Stimulated activated CD4-positive, alpha-beta T cell treated with anti-CD3 and anti-CD28 coated beads, Interleukin-2, amount 100 ng/mL, for 4 hours (primary cell): Measurements from ENCODE around the gene LLGL1.

Experiments used
- DNase-seq: peaks from one replicate; pipeline ENCODE4 v3.0.0-alpha.2; 2020; ENCODE audit warnings: low read depth

Gene LLGL1

DNA sequence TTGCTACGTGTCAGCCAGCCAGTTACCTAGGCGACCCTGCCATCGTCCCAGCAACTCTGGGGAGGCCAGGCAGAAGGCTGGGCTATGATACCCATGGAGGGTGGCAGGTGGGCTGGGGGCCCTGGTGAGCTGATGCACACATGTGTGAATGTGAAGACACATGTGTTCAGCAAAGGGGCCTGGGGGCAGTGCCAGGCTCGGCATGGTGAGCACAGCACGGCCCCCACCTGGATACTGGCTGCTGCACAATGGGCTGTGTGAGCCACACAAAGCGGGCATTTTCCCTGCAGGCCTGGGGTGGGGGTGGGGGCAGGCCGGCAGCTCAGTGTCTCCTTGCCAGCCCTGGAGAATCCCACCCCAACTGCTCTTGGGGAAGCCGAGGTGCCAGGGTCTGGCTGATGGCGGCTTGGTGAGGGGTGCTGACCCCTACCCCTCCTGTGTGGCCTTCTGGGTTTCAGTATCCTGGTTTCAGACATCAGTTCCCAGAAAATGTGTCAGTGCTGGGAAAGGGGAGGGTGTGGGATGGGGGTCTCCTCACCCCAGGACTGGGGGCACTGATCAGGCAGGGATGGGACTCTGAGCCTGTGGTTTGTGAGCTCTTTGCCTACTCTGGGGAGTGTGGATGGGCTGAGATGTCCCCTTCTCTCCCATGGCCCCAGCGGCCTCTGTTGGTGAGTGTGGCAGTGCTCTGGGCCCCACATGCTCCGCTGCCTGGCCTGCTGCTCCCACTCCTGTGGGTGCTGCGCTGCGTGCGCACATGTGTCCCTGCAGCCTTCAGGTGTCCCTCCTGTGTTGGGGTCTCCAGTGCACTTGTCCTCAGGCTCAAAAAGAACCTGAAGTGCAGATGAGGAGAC lies 5.1 kb downstream of the LLGL1 start:
- no peak for DNase-seq

DNA sequence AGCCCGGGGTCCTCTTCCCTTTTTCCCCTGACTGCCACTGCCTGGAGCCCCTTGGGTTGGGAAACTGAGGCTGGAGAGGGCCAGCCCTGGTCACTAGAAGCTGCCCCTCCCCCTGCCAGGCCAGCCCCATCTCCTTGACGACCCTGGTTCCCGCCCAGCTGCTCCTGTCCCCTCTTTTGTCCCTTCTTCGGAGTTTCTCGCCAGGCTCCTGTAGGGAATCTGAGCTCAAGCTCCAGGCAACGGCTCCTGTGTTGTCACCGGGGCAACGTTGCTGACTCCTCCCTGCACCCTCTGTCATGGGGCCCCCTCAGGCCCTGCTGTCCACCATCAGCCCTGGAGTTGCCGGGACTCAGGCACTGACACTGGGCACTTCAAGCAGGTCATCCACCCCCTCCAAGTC lies 5.7 kb downstream of the LLGL1 start:
- no peak for DNase-seq

DNA sequence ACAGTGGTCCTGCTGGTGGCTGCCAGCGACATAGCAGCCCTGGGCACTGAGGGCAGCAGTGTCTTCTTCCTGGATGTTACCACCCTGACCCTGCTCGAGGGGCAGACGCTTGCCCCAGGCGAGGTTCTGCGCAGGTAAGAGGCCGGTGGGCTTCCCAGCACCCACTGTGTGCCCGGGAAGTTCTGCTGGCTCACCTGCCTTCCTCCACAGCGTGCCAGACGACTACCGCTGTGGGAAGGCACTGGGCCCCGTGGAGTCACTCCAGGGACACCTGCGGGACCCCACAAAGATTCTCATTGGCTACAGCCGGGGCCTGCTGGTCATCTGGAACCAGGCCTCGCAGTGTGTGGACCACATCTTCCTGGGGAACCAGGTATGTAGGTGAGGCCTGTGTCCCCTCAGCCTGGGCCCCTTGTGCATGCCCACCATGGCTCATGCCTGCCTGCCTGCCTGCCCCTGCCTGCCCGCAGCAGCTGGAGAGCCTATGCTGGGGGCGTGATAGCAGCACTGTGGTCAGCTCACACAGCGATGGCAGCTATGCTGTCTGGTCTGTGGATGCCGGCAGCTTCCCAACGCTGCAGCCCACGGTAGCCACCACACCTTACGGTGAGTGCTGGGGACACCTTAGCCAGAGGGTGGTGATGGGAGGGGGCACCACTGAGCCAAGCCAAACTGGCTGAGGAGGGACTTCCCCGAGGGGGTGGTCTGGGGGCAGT lies 8.5 kb downstream of the LLGL1 start:
- DNase-seq, result no peak

DNA sequence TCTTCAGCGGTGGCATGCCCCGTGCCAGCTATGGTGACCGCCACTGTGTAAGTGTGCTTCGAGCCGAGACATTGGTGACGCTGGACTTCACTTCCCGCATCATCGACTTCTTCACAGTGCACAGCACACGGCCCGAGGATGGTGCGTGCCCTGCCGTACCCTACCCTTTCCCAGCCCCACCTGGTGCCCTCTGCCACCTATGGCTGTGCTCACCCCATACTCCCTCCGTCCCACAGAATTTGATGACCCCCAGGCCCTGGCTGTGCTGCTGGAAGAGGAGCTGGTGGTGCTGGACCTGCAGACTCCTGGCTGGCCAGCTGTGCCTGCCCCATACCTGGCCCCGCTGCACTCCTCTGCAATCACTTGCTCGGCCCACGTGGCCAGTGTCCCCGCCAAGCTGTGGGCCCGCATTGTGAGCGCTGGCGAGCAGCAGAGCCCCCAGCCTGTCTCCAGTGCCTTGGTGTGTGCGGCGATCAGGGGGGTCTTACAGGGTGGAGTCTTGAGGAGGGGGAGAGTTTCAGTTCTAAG lies 9.5 kb downstream of the LLGL1 start:
- no peak for DNase-seq

DNA sequence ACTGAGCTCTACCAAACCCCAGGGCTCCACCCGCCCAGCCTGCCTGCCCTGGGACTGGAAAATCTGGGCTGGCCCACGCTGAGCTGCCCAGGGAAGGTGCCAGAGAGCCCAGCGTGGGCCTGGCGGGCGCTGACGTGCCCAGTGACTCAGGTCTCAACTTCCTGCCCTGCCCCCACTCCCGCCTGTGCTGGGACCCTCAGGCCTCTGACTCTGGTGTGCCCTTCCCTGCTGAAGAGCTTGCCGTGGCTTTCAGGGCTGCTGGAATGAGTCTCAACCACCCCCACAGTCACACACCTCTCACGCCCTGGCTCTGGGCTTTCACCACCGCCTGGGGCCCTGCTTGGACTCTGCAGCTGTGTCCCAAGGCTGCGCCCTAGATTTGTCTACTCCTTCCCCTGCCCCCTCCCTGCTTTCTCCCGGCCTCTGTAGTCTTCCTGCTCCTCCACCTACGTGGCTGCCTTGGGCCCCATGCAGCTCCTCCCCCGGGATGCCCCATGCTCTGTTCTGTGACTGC lies 10.4 kb downstream of the LLGL1 start:
- no peak for DNase-seq

DNA sequence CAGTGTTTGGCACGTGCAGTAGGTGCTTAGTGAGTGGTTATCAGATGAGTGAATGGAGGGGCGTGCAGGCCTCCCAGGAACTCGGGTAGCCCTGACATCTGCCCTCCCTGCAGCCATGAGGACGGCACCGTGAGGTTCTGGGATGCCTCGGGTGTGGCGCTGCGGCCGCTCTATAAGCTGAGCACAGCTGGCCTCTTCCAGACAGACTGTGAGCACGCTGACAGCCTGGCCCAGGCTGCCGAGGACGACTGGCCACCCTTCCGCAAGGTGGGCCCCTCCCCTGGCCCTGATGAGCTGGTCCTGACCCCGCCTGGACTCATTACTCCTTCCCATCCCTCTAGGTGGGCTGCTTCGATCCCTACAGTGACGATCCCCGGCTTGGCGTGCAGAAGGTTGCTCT lies 11.1 kb downstream of the LLGL1 start:
- DNase-seq, result no peak

DNA sequence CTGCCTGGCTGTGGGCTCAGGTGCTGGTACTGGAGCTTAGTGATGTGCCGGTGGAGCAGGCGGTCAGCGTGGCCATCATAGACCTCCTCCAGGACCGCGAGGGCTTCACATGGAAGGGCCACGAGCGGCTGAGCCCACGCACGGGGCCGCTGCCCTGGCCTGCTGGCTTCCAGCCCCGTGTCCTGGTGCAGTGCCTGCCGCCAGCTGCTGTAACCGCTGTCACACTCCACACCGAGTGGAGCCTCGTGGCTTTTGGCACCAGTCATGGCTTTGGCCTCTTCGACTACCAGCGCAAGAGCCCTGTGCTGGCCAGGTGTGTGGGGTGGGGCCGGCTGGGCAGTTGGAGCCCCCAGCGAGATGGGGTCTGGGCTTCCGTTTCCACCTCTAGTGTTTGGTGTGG lies 12.0 kb downstream of the LLGL1 start:
- no peak for DNase-seq

DNA sequence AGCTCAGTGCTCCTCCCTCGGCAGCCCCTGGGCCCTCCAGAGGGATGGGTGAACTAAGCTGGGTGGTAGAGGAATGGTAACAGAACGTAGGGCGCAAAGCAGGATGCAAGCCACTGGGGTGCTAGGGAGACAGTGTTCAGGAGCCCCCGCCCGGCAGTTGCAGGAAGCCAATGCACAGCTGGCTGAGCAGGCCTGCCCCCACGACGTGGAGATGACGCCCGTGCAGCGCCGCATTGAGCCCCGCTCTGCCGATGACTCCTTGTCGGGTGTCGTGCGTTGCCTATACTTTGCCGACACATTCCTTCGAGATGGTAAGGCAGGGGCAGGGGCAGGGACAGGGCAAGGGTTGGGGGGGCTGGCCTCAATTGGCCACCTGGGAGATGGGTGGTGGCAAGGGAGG lies 12.9 kb downstream of the LLGL1 start:
- DNase-seq, result no peak

DNA sequence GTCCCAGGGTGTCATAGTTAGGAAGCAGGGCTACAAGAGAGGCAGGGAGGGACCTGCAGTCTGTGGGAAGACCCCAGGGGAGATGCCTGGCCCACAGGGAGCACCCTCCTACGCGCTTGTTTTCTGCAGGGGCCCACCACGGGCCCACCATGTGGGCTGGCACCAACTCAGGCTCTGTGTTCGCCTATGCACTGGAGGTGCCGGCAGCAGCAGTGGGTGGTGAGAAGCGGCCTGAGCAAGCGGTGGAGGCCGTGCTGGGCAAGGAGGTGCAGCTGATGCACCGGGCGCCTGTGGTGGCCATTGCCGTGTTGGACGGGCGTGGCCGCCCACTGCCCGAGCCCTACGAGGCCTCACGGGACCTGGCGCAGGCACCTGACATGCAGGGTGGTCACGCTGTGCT lies 15.0 kb downstream of the LLGL1 start:
- no peak for DNase-seq

DNA sequence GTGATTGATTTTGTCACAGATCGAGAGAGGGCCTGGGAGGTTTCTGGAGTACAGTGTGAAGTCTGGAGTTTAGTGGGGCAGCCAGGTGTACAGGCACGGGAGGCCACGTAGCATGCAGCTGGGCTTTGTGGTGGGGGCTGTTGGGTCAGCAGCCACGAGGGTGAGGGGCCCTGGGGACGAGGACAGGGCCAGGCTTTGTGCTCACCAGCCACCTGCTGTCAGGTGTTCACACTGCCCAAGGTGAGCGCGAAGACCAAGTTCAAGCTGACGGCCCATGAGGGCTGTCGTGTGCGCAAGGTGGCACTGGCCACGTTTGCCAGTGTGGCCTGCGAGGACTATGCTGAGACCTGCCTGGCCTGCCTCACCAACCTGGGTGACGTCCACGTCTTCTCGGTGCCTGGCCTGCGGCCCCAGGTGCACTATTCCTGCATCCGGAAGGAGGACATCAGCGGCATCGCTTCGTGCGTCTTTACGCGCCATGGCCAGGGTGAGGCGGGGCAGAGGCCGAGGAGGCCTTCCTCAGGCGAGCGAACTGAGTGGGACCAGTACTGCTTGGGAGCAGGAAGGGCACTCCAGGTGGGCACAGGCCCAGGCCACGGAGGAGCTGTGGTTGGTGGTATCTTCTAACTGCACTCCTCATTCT lies 15.9 kb downstream of the LLGL1 start:
- no peak for DNase-seq

DNA sequence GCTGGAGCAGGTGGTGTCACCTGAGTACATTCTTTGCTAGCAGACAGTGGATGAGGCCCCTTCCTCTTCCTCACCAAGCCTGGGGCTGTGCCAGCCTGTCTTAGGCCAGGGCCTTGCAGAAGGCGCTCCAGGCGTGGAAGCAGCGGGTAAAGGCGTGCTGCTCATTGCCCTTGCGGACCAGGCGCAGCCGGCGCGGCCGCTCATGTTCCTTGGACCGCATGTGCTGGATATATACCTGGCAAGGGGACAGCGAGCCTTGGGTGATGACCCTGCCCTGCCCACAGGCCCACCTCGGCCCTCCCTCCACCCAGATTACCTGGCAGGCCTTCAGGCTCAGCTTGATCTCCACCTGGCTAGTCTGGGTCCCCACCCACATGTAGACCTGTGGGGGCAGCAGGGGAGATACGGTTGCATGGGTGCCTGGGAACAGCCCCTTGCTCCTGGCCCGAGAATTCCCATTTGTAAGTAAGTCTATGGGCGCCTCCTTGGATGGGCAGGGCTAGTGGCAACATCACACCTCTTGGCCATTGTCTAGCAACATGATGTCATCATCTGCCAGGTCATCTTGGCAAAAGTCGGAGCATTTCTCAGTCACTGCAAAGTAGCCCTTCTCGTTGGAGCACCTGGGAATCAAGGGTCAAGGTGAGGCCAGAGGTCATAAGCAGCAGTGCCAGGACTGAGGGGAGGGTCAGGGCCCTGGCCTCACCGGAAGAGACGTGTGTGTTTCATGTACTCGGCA lies 19.8 kb downstream of the LLGL1 start:
- no peak for DNase-seq

DNA sequence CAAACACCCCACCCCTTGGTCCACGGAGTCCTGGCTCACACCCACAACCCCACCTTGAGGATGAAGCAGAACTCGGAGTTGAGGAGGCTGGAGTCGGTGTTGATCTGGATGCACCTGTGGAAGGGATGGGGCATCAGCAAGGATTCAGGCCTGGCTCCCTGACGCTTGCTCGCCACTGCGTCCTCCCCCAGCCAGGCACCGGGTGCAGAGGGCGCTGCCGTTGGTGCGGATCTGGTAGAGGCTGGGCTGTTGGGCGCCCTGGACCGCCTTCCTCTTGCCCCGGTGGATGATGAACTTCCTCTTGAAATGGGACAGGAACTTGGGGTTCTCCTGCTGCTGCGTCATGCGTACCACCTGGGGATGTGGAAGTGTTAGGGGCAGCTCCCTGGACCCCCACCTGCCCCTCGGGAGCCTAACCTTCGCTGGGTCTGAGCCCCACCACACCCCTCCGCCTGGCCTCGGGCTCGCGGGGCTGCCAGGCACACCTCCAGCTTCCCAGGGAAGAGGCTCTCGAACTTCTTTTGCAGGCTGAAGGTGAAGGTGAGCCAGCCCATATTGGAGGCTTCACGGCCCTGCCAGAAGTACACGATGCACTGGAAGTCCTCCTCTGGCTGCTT lies 20.8 kb downstream of the LLGL1 start:
- DNase-seq, result no peak

DNA sequence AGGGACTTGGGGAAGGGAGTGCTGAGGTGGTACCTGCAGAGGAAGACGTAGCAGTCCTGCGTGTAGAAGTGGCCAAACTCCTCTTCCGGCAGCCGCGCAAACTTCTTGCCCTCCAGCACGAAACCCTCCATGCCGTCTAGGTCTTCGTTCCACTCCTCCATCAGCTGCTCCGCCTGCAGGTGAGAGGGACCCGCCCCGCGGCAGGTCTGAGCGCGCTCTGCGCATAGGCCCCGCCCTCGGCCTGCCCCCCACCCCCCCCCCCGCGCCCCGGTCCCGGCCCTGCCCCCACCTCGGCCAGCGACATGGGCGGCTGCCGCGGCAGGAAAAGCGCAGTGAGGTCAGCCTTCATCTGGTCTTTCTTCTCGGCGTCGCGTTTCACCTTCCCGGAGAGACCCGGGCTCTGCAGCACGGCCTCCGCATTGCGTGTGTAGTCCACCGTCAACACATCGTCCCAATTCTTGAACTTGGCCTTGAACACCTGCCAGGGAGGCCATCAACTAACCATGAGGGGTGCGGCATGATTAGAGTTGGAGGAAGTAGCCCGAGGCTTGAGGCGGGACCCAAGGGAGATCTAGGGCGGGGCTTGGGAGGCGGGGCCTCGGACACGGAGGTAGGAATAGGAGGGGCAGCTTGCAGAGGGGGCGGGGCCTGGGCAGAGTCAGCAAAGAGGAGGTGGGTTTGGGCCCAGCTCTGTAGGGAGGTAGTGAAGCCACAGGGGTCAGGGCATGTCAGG lies 21.6 kb downstream of the LLGL1 start:
- DNase-seq, result no peak

DNA sequence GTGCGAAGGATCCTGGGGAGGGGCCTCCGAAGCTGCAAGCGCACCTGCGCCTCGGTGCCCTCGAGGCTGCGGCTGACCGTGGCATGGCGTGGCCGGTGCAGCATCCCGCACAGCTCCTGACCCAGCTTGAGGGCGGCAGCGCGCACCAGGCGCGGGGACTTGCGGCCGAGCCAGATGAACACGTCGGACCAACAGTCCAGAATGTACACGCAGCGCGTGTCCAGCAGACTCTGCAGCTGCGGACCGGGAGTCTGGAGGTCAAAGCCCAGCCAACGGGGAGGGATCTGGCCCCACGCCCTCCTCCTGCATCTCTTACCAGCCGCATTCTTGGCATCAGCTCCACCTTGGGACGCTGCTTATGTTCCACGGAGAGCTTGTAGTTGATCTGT lies 22.2 kb downstream of the LLGL1 start:
- no peak for DNase-seq

DNA sequence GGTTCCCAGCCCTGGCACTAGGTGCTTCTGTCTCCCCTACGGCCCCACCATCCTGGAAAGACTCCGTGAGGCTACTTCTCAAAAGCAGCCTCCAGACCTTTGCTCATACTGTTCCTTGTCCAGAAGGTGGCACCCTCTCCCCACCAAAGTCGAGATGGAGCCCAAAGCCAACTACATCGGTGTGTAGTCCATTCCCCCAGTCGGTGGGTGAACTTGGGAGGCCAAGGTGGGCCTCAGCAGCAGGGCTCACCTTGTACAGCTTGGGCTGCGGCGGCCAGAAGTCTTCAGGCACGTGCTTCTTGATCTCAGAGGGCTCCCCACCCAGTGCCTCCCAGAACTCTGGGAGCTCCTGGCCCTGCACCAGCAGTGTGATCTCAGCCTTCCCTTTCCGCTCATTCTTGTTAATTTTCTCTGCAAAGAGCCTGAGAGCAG lies 22.9 kb downstream of the LLGL1 start:
- DNase-seq, result peak; percentile 53

DNA sequence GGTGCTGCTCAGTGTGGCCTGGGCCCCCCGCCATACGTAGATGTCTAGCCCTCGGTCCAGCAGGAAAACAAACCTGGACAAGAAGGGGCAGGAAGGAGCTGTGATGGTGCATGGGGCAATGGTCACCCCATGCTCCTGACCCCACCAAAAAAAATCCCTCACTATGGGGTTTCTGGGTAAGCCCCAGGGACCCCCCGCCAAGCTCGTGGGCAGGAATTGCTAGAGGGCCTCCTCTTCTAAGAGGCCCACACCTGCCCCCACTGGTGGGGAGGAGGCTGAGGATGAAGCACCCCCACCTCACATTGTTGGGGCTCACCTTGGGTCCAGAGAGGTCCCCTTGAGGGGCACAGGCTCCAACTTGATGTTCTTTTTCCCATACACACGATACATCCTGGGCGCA lies 23.4 kb downstream of the LLGL1 start:
- no peak for DNase-seq

DNA sequence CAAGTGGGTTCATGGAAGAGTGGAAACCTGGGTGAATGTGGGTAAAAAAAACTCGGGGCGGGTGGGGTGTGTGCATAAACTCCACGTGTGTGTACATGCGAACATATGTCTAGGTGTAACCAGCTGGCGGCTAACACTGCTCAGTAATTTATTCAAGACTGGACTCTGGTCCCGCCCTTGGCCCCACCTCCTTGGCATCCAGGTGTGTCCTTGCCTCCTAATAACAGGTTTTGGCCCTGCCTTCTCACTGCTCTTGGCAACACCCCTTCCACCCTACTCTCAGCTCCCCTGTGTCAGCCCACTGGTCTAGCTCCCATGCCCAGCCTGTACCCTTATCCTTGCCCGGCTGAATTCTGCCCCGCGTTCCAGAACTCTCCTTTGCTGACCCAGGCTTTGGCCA lies 24.8 kb downstream of the LLGL1 start:
- DNase-seq, result no peak

DNA sequence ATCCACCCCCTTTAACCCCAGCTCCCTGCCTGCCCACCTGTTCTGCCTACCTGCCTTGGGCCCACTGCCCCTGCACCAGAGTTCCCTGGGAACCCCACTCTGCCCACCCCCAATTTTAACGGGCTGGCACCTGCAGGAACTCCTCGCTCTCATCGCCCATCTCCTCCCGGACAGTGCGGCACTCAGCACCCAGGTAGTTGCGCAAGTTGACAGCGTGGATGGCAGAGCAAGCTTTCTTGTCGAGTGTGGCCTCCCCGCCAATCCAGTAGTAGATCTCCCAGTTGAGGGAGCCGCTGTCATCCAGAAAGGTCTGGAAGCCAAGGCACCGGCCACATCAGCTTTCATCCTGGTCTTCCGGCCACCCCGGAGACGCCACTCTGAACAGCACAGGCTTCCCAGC lies 25.3 kb downstream of the LLGL1 start:
- DNase-seq, result no peak

DNA sequence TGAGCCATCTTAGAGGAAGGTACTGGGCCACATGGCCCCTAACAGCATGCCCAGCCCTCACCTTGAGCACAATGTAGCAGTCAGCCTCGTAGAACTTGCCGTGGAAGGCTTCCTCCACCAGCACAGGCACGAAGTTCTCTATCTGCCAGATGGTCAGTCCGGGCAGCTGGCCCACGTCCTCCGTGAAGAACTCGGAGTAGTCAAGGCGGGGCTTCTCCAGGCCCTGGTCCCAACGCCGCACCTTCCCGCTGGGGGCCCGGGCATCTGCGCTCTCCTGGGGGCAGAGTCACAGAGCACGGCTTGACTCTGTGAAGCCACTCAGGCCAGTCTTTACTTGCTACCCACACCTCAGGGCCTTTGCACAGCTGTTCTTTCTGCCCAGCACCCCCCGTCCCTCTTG lies 25.8 kb downstream of the LLGL1 start:
- DNase-seq, result no peak

DNA sequence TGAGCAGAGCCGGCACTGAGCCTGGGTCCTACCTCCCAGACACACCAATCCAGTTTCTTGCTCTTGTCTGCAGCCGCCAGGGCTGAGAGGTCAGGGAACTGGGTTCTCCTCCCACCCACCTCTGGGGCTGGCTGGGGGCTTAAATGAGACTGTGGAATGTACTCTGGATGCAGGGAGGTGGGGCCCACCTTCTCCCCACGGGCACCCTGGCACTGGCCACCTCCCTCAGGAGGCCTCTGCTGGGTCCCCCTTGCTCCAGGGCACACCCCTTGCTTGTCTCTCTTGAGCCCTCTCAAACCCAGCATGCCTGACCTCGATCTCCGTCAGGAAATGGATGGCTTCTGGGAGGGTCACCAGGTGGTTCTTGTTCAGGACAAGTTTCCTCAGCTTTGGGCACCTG lies 26.7 kb downstream of the LLGL1 start:
- no peak for DNase-seq
